SHP77 treated with DMSO at 0.1 percent for 48 hours (cell line): ENCODE results near the gene TMEM272.

ENCODE experiments used
- DNase-seq: peaks from one replicate; lab custom pipeline; 2025; lab: John Stamatoyannopoulos, UW

Gene TMEM272, protein sequence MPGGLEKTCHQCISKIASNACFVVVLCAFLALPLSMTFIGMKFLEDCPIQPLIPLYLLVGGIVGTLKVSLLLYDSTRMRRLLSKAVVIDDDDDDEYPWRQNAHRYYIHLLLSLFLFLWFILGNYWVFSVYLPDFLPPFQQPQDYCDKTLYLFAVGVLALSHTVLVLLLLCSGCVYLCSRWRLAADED

DNA sequence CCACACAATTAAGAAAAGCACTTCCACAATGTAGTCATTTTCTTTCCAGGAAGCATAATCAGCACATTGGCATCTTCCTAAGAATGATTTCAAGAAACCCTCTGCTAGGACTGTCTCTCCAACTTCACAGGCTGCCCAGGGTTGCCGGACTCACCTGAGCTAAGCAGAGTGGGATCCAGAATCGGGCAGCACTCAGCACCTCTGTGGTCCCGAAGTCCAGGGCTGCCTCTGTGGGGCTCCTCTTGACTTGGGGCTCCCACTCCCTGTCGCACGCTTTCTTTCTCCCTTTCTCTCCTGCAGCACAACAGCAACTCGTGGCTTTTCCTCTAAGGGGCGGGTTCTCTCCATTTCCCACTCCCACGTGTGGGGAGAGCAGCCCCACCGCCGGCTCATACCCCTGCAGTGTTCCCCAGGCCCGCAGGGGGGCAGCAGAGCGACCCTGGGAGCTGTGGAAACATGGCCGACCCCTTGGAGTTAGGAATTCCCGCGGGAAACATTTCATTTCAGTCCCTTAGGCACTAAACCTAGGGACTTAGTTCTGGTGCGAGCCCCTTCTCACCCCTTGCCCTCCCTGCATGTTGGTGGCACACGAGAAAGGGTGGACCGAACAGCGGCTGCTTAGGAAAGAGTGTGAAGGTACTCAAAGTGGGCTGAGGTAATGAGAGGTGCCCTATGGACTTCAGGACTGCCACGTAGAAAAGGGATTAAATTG is at the start of gene TMEM272:
TMEM272 (minus strand) TSS at position 316 of the 712 bp plus-strand sequence. CDS start 6,647 bp downstream, outside the sequence.
- DNase-seq, result no peak

DNA sequence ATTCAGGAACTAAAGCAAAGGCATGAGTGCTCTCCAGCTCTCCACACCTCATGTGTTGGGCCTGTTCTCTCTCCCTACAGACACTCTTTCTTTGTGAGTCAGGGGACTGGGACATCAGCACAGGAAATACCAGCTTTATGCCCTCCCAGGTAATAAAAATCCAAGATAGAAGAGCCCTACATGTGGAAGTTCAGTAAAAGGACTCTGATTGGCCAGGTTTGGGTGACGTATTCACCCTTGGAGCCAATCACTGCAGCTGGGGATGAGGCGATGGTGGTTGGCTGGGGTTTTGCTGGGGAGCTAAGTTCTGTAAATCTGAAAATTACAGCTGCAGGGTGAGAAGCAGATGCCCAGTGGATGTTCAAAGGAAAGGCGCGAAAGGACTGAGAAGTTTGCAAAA is 49.3 kb upstream of the TMEM272 start:
- DNase-seq, result no peak

DNA sequence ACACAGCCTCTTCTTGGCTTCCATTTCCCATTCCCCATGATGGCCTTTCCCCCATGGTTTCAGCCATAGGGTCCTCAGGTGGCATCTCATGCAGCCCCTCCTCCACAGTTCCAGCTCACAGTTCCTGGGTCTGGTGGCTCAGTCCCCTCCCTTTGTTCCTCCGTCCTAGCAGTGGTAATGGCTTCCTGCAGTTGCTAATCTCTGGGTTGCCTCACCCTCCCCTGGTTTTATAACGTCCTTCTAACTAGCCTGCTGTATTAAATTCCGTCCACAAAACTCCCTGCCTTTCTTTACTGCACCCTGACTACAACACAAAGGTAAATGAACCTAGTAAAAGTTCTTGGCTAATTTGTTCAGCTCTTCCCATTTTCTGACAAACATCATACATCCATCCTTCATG is 47.7 kb upstream of the TMEM272 start:
- no peak for DNase-seq

DNA sequence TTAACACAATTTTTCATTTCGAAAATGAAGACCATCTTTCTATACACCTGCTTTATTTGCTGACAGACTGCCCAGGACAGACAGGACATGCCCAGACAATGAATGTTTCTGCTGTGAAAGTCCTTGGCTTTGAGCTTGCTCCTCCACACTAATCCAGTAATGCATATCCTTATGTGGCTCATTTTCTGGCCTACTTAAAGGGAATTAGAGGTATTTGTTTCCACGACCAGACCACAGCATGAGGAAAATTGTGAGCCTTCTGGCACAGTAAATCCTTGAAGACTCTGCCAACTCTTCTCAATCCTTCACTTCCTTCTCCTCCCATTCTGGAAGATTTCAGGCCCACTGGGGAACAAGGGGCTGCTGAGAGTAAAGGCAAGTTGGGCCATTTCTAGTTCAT is 42.5 kb upstream of the TMEM272 start:
- no peak for DNase-seq

DNA sequence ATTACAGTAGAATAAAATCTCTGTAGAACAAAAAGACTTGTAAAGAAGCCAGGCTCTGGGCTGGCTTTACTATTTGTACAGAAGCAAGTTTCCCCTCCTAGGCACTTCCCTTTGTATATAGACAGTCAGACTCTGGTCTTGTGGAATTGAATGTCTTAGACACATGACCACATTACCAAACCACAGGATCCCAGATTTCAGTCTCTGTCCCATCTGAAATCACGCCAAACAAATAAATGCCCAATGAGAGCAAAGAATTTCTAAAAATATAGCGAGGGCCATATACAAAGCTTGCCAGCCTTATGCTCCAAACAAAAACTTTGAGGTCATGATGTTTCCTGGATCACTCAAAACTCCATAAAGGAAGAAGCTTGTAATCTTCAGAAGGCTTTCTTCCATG is 40.7 kb upstream of the TMEM272 start:
- DNase-seq, result no peak

DNA sequence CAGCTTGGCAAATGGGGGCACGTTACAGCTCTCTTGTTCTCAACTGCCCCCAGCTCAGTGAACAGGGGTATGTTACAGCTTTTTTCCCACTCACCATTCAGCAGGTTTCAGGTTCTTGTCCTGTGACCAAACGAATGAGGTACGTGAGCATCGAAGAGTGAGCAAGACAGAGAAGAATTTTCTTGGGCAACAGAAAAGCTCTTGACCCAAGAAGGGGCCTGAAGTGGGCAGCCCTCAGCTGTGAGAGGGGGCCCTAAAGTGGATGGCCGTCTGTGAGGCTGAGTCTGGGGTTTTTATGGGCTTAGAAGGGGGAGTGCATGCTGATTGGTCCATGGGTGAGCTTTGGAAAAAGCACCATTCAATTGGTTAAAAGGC is 38.2 kb upstream of the TMEM272 start:
- DNase-seq, result no peak

DNA sequence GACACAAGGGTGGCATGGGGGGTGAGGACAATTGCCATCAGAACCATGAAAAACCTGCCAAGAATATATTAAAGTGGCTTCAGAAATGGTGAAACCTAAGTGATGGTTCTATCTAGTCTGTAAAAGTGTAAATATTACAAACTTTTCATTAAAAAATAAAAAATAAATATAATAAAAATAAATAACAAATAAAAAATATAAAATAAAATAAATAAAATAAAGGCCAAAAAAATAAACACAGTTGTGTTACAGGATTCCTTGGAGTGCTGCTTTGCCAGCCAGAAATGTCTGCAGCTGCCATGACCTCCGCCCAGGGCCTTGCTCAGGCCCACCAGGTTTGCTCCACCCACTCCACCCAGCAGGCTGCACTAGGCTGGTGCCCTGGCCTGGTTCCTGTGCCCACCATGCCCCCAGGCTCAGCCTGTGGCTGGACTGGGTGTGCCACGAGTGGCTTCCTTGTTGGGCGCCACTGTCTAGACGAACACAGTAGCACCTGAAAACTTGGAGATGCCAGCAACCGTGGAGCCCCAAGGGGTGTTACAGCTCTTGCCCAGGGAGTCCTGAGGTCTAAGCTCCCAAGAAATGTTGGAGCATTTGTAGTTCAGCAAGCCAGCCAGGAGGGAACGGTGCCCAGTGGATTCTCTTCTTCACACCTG is 37.7 kb upstream of the TMEM272 start:
- DNase-seq, result no peak

DNA sequence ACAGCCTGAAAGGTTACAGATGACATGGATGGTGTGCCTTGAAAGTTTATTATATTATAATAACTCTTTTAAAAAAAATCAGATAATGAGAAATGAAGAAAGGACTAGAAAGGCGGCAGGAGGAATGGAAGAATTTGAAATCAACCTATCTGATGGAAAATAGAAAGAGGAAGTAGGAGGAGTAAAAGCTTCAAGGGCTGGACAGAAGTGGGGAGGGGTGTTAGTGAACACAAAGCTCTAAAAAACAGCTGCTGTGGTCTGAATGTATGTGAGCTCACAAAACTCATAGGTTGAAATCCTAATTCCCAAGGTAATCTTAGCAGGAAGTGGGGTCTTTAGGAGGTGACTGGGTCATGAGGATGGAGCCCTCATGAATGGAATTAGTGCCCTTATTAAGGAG is 36.3 kb upstream of the TMEM272 start:
- DNase-seq, result no peak

DNA sequence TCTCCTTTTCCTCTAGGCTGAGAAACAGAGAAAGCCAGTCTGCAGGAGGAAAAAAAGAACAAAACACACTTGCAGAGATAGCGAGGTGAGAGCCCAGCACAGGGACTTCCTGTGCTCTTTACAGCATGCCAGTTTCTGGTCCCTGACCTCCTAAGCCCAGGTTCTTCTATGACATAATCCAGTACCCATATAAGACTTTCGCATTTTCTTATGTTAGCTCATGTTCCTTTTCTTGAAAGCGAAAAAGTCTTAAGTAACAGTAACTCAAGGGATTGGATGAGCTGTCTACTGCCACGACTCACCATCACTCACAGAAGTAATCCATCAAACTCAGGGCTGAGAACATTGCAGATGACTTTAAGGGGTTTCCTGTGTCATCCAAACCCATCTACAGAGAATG is 34.2 kb upstream of the TMEM272 start:
- DNase-seq, result no peak

DNA sequence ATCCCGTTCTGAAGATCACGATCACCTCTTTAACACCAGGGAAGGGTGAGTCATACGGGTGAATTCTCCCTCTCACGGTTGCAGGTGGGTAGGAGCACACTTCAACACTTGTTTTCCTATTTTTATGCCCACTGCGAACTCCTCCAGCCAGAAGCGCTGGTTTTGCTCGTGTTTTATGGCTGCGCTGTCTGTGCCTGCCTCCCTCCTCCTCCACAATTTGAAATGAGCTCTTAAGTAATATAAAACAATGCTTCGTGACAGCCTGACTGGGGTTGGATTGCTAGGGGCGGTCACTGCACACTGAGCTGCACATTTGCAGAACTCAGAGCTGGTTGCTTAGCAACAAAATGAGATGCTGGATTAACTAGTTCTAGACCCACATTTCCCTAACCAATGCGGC is 29.7 kb upstream of the TMEM272 start:
- no peak for DNase-seq

DNA sequence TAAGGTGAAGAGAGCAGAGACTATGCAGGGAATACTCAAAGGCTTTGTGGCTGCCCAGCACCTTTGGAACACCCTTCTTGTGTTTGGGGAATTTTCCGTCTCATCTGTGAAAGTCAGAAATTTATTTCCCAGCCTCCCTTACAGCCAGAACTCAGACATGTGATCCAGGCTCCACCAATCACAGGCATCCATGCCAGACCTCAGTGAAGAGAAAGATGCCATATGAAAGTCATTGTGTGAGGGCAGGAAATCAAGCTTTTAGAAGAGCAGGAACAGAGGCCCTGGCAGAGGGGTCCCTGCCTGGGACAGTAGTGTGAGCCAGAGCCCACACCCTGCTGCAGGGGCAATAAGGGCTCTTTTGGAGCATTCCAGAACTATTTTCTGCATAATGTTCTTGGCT is 28.9 kb upstream of the TMEM272 start:
- DNase-seq, result no peak

DNA sequence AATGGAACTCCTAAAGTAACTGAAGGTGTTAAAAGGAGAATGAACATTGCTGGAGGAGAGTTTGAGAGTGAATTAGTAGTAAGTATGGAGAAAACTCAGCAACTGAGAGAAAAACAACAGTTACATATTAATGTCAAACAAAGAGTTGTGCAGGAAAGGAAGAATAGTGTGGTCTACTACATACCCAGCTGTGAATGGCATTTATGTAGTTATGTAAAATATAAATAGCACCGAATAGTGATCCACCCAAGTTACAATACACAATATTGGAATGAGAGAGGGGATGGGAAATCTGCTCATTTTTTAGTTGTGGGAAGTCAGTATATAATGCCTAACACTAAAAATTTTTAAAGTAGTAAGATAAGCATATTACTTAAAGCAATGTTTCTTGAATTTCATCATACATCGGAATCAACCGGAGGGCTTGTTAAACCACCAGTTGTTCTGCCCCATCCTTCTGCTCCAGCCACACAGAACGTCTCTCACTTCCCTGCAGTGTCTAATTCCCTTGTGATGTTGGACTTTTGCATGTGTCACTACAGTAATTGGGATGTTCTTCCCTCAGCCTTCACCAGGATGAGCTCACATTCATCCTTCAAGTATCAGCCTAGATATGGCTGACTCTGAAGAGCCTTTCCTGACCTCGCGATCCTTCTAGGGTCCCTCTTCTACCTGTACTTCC is 28.3 kb upstream of the TMEM272 start:
- no peak for DNase-seq

DNA sequence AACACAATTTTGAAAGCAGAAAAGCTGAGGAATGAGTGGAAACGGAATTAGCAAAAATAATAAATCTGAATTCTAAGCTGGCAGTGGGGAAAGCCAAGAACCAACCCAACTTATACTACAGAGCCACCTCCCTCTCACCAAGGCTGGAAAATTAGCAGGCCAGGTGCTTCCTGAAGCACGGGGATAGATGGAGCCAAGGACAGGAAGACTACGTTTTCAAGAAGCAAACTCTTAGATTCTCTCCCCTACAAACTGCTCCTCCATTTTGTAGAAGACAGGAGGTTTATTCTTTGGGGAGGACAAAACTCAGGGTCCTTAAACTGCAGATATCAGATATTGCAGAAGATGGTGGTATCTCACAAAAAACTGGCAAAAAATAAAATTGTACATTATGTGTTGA is 25.6 kb upstream of the TMEM272 start:
- DNase-seq, result no peak

DNA sequence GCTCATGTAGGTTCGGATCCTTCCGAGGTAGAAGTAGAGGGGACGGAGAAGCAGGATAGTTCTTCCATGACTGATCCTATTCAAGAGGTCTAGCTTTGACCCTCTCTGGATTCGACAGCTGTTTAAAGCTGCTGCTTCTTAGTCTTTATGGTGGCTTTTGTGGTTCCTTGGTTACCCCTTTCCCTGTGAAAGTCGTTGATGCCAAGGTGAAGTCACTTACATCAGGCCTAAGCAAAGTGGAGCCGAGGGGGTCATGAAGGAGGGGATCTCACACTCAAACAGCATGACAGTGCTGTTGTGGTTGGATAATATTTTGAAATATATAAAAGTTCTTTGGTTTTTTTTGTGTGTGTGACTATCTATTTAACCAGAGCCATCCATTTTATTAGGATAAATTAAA is 24.9 kb upstream of the TMEM272 start:
- DNase-seq, result no peak

DNA sequence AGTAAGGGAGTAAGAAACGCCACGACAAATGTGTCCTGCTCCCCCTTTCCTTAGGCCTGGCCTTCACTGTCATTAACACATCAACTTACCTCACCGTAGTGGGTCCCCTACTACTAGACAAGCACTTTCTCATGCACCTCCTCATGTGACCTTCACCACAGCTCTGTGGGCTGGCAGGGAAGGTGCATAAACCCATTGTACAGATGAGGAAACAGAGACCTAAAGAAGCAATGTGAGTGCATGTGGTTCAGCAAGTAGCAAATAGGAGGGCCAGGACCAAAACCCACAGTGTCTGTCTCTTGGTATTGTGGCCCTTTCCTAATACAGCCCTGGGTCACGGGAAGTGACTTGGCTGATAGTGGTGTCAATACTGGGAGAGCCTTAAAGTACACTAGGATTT is 22.1 kb upstream of the TMEM272 start:
- DNase-seq, result no peak

DNA sequence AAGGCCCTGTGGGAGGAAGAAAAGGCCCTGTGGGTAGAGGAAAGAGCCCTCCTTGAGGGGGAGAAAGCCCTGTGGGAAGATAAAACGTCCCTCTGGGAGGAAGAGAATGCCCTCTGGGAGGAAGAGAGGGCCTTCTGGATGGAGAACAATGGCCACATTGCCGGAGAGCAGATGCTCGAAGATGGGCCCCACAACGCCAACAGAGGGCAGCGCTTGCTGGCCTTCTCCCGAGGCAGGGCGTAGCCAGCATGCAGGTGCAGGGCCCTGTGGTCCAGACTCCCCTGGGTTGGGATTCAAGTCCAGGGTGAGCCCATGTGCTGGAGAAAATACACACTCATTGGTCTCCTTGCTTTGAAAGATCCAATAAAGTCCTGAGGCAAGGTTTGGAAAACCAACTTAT is 20.9 kb upstream of the TMEM272 start:
- no peak for DNase-seq

DNA sequence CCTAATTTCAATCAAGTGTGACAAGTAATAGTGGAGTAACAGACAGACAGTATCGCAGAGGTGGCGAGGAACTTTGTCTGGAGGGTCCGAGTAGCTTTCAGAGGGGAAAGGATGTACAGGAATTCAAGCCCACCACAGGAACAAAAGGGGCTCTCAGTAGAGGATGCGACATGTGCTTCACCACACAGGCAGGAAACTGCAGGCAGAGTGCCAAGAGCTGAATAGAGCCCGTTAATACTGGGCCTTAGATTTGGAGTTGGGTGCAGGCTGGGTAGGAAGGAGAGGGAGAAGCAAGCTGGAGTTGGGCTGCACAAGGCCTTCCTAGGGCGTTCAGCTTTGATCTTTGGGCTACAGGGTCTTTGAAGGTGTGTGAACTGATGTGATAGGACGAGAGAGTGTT is 18.0 kb upstream of the TMEM272 start:
- DNase-seq, result no peak

DNA sequence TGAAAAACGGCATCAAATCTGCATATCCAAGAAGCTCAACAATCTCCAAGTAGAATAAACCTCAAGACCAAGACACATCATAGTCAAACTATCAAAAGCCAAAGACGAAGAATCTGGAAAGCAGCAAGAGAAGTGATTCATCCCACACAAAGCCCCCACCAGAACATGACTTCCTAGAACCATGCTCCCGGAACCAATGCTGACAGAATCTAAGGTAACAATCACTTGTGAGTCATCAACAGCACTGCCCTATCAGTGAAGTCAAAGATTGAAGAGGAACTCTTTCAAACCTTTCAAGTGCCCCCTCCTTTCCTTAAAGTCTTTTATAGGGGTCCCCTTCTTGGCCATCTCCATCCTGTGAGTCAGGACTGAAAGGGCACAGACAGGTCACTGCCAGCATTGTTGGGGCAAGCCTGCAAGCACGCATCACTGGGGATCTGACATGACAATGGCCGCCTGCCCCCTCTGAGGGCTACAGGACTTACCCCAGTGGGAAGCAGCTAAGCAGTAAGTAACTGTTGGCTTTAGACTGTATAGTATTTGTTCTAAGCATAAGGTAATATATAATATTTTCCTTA is 16.8 kb upstream of the TMEM272 start, which contains the start of gene CCDC70:
CCDC70 (plus strand) TSS at position 247 of the 578 bp plus-strand sequence. CDS start 3,443 bp downstream, outside the sequence.
- no peak for DNase-seq

DNA sequence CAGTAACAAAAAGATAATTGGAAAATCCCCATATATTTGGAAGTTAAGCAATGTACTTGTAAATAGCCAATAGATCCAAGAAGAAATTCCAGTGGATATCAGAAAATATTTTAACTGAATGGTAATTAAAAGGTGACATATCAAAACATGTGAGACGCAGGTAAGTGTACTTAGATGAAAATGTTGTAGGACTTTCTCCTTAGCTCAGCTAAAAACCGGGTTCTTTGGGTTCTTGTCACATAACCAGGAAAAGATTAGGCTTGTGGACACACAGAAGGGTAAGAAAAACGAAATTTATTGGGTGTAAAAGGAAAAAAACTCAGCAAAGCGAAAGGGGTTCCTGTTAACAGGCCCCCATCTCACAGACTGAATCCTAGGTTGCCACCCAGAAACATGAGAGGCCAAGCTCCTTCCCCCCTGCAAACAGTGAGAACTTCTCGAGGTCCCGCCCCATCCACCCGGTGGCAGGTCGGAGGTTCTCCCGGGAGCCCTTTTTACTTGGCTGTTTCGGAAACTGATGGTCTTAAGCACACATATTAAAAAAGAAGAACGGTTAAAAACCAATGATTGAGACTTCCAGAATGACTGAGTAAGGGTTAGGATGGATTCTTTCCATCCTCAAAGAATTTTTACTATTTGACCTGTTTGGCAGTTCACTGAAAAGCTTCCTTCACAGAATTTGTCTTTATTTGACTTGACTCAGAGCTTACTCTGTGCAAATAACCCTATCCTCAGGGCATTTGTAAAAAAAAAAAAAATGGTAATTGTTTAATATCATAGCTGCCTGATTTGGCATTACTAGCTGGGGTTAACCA is 13.7 kb upstream of the TMEM272 start:
- DNase-seq, result no peak

DNA sequence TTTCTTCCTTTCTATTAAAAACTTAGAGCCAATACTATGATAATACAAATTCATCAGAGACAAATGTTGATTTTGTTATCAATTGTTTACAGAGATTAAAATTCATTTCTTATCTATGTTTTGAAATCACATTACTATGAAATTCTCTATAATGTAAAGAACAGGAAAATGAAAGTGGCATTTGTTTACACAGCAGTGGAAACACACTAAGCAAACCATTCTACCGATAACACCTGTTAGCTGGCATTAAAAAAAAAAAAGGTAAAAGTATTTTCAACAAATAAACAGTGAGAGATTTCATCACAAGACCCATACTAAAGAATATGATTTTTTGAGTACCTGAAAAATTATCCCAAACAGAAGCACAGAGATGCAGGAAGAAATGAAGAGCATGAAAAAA is 12.0 kb upstream of the TMEM272 start:
- no peak for DNase-seq

DNA sequence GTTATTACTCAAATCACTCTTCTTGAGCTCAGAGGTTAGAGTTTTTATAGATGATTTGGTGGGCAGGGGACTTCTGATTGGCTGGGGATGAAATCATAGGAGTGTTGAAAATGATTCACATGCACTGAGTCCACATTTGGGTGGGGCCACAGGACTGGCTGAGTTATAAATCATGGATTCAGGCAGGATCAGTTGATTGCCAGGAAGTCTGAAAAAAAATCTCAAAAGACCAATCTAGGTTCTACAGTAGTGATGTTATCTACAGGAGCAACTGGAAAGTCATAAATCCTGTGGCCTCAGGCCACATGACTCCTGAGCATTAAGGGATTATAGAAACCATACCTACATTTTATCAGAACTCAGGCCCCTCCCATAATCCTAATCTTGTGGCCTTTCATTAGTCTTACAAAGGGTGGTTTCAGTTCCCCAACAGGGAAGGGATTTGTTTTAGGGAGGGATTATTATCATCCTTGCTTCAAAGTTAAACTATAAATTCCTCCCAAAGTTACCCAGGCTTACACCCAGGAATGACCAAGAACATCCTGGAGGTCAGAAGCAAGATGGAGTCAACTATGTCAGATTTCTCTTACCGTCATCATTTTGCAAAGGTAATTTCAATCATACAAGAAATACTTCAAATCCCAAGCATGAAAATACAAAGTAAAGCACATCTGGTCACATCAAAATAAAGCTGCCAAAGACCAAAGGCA is 11.2 kb upstream of the TMEM272 start:
- DNase-seq, result no peak
